Measurements from ENCODE around the gene ARX.

ARX gene

DNA sequence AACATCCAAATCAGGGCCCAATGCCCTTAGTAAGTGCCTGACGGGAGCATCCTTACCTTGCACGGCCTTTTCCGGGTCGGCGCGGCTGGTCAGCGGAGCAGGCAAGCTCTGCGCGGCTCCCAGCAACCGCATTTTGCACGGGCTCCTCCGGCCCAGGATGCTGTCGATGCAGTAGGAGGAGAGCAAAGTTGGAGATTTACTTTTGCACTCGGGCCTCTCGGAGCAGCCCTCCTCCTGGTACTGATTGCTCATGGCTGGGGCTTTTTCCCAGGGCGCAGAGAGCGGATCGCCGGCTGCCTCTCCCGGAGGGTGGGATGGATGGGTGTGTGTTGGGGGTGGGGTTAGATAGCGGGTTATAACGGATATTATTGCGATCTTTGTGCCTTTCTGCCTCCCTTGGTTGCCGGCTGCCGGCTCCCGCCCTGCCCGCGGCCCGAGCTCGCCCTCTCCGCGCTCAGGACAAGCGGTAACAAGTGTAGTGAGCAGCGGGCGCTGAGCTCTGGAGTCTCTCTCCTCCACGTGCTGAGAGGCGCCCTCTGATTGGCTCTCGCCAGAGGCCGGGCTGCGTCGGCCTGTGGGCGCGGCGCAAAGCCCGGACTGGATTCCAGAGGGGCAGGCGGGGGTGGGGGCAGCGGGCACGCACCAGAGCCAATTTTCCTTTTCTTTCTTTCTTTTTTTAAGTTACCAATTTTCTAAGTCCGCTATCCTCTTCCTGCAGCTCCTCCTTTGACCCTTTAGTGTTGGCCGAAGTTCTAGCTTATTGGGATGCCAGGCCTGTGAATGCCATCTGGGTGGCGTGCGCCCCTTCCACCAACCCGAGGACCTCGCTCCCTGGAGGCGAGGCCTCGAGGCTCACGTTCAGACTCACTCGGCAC, at the start of gene ARX:
Gene ARX, minus strand, starts transcription at position 480 of the 875 bp plus-strand sequence. Its CDS starts 228 bp downstream, at position 252.
- DNase-seq: no peak

DNA sequence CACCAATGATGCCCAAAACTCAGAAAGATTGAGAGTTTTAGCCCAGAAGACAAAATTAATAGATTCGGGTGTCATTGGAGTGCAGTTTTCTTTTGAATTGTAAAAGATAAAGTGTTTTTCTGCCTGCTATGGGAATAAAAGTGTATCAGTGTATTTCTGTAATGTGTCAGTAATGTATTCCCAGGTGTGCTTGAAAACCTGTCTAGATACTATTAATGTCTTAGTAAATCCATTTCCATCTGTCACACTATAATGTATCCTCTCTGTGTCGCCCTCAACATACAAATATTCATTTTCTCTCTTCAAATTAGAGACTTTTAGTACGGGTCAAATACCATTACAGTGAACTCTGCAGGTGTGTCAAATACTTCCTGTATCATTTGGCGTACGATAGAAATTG, 43.5 kb upstream of the ARX start:
- no peak for DNase-seq

DNA sequence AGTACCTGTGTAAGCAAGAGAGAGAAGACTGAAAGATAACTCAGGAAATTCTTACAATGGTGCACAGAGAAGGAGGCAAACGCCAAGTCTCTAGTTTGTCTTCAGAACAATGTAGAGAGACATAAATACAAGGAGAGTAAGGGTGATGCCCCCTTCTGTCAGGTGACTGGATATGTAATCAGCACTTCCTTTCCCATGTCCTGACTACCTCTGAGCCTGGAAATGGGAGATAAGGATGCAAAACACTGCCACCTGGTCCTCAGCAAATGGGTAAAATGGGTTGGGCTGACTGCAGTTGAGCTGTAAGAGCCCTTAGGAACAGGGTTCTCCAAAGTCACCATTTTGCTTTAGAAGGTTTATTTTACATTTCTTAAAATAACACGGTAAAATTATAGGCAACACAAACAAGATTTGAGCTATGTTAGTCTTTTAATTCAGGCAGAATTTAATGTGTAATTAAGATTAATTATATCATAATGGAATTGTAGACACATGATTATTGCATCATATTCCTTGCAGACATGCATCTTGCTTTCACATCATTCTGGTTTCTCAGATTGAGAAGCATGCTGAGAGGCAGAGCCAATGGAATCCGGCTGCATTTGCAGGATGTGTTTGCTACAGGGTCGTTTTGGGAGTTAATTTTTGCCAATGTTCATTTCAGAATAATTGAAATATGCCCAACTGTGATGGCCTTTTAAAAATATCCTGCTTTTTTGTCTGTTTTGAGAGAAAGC, 37.2 kb upstream of the ARX start:
- DNase-seq: no peak

- no peak for DNase-seq
Observed at GRCh38 chrX:25049971-25050370, 34.2 kb upstream of the ARX start.

- no peak for DNase-seq
Observed at GRCh38 chrX:25049357-25049756, 33.6 kb upstream of the ARX start.

GRCh38 chrX:25048178-25048577, 32.4 kb upstream of the ARX start:
- DNase-seq: no peak

- DNase-seq: no peak
Observed at GRCh38 chrX:25043192-25043591, 27.4 kb upstream of the ARX start.

DNA sequence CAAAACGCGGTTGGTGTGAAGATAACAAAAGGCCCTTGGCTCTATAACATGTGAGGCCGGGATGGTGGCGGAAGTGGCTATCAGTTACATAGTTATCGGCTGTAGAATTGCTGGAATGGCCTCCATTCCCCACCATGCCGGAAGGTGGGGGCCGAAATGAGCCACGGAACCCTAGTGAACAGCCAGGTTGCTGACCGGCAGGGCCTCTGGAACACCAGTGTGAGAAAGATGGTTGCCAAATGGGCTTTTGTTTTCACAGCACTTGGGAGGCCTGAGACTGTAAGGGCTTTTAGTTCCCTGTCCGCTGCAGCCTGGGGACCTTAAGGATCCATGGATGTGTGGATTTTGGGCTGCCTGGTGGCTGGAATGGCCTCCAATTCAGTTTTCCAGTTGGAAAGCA, 23.3 kb upstream of the ARX start:
- DNase-seq: no peak

DNA sequence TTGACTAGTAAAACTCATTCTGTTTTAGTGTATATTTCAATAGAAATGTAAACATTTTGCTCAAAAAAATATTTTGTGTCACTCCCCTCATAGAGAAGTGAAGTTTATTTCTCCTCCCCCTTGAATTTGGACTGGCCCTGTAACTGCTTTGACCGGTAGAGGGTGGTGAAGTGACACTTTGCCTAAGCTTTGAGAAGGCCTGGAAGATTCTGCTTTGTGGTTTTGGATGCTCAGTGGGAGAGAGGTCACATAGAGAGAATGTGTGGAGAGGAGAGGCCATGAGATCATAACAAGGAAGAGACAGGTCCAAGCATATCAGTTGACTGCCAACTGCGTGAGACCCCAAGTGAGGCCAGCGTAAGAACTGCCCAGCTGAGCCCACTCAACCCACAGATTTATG, 19.1 kb upstream of the ARX start:
- no peak for DNase-seq

- DNase-seq: no peak
Observed at GRCh38 chrX:25029288-25029825, 13.6 kb upstream of the ARX start.

DNA sequence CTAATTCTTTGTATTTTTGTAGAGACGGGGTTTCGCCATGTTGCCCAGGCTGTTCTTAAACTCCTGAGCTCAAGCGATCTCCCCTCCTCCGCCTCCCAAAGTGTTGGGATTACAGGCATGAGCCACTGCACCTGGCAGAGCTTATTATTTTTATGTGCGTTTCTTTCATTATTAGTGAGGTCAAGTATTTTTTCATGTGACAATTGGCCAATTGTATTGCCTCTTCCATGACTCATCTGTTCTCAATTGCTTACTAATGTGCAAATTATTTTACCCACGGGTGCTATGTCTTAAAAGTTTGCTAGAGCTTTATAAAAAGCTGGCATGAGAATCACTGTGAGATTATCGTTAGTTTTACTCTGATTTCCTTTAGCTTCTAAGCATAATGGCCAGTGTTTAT, 13.0 kb upstream of the ARX start:
- DNase-seq: peak; percentile 17

DNA sequence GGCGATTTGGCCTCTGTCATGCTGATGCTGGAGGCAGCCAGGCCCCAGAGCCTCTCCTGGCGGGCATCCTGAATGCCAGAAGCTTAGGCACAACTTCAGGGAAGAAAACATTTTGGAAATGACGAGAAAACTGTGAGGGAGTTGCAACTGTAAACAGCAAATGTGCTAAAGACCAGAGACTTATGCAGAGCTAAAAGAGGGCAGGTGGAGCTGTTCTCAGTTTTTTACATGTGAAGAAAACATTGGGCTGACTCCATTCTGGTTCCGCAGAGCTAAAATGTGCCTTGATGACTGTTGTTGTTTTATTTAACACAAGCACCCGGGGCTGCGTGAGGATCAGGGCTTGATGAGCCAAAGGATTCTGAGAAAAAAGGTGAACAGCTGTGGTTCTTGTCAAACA, 10.8 kb upstream of the ARX start:
- DNase-seq: no peak

DNA sequence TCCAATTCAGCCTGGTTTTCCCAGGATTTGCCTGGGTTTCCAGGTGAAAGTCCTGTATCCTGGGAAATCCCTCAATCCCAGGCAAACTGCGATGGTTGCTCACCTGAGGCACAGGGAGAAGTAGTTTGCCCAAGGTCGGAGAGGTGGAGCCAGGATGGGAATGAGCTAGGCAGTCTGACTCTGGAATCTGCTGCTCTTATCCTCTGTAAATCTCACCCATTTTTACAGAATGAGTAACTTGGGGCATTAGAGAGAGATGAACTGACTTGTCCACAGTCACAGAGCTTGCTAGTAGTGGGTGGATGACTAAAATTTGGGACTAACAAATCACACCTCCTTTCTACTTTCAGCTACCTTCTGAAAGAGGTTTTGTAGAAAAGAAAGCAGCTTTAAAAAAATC, 9.8 kb upstream of the ARX start:
- no peak for DNase-seq

- no peak for DNase-seq
Observed at GRCh38 chrX:25023908-25024307, 8.1 kb upstream of the ARX start.

- no peak for DNase-seq
Observed at GRCh38 chrX:25022499-25023325, 6.9 kb upstream of the ARX start.

DNA sequence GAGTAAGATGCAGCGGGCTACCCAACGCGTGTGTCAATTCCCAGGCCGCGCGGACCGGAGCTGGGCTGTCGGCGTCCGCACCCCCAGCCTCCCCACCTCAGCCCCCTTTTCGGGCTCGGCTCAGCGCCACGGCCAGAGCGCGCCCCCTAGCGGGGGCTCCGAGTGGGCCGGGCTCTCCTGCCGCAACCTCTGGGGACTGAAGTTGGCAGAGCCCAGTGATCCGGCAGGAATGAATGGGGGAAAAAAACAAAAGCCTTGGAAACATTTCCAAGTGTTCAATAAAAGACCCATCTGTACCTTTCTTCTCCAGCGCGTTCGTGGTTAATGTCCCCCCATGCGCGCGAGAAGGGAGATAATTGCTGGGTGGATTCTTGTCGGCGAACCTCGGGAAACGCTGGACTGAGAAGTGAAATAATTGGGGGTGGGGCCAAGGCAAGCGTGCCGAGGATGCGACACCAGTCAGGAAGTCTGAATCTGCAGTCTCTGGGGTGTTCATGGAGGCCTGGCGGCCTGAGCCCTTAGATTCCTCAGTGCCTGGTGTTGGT, 5.2 kb upstream of the ARX start:
- DNase-seq: no peak

- DNase-seq: no peak
Observed at GRCh38 chrX:25020391-25020904, 4.7 kb upstream of the ARX start.

- no peak for DNase-seq
Observed at GRCh38 chrX:25019707-25020390, 4.1 kb upstream of the ARX start.

GRCh38 chrX:25018682-25019081, 2.9 kb upstream of the ARX start:
- no peak for DNase-seq

GRCh38 chrX:25017667-25018247, 2.0 kb upstream of the ARX start:
- no peak for DNase-seq

DNA sequence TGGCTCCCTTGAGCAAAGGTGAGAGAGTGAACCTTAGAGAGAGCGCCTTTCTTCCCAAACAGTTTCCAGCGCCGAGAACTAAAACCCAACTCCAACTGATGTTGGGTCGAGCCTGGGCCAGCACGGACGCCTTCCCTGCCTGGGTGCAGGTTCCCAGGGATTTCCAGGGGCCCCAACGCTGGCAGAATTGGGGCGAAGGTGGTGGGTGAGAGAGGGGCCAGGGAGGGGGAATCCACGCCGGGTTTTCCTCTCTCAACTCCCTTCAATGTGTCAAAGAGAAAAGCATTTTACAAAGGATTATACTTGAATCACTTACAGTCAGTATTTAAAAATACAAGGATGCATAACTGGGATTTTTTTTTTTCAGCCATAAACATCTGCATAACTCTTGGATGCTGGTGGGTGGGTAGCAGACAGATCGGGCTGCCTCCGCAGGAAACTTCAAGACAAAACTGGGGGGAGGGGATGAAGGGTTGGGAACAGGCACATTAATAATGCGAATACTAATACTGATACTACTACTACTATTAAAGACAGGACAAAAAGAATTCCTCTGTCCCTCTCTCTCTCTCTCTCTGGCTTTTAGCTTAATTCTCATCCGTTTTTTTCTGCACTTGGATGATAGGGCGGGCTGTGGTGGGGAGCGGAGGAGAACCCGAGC, 1.3 kb upstream of the ARX start:
- no peak for DNase-seq
